HG02943 (cell line): ENCODE measurements around the gene FAM210A.
"Not testable (repeated sequence)": the region's sequence is repeated elsewhere in the genome, so short reads cannot be mapped to it uniquely, and the experiment has no call there.

ENCODE experiments used
- ATAC-seq: cut with Tn5 transposase; IDR thresholded peaks from one replicate; pipeline ENCODE4 v1.9.1; 2021; ENCODE audit warnings: mild to moderate bottlenecking, low read depth, moderate library complexity; ENCODE audit not compliant: unreplicated experiment

FAM210A gene

GRCh38 chr18:13726232-13726971 lies at the start of gene FAM210A, which contains the start of gene RNMT:
TSS of gene FAM210A (minus strand) at chr18:13726558. CDS start at chr18:13682077, 44,481 bp downstream.
TSS of gene RNMT (plus strand) at chr18:13726673. CDS start at chr18:13731518, 4,845 bp downstream.
- ATAC-seq, result peak; percentile 88

- no peak for ATAC-seq
Observed at GRCh38 chr18:13775058-13775457, 48.7 kb upstream of the FAM210A start.

GRCh38 chr18:13762690-13763439 lies 36.5 kb upstream of the FAM210A start:
- ATAC-seq, result no peak

GRCh38 chr18:13760047-13760446 lies 33.7 kb upstream of the FAM210A start:
- ATAC-seq, result no peak

GRCh38 chr18:13758622-13759021 lies 32.3 kb upstream of the FAM210A start:
- ATAC-seq, result no peak

GRCh38 chr18:13756671-13757070 lies 30.3 kb upstream of the FAM210A start:
- no peak for ATAC-seq

- ATAC-seq, result no peak
Observed at GRCh38 chr18:13756261-13756660, 29.9 kb upstream of the FAM210A start.

- not testable (repeated sequence) for ATAC-seq
Observed at GRCh38 chr18:13751599-13751998, 25.2 kb upstream of the FAM210A start.

GRCh38 chr18:13746633-13747032 lies 20.3 kb upstream of the FAM210A start:
- ATAC-seq, result no peak

GRCh38 chr18:13745696-13746095 lies 19.3 kb upstream of the FAM210A start:
- ATAC-seq, result no peak

GRCh38 chr18:13735681-13736080 lies 9.3 kb upstream of the FAM210A start:
- ATAC-seq, result no peak

- ATAC-seq, result no peak
Observed at GRCh38 chr18:13730481-13730880, 4.1 kb upstream of the FAM210A start.

GRCh38 chr18:13726972-13727331 lies 594 bp upstream of the FAM210A start:
- ATAC-seq, result peak; percentile 27

- ATAC-seq, result peak; percentile 0
Observed at GRCh38 chr18:13725566-13726231, 659 bp downstream of the FAM210A start.

GRCh38 chr18:13720847-13721246 lies 5.5 kb downstream of the FAM210A start:
- no peak for ATAC-seq

- no peak for ATAC-seq
Observed at GRCh38 chr18:13720123-13720522, 6.2 kb downstream of the FAM210A start.

GRCh38 chr18:13716916-13717315 lies 9.4 kb downstream of the FAM210A start:
- ATAC-seq, result no peak

- no peak for ATAC-seq
Observed at GRCh38 chr18:13715330-13715729, 11.0 kb downstream of the FAM210A start.

- ATAC-seq, result no peak
Observed at GRCh38 chr18:13713455-13714055, 12.8 kb downstream of the FAM210A start.

- no peak for ATAC-seq
Observed at GRCh38 chr18:13712400-13713131, 13.8 kb downstream of the FAM210A start.
